ENCODE data around the gene WASF3. TPM values are rescaled to one million over a fixed set of nuclear protein-coding genes. Genes with fewer than 3 reads are reported as not detected.

WASF3 gene
- total and polyA plus RNA-seq, 2 of the 13 experiments (the other 11 are each of a cell fraction or from before 2014, with no cell fraction given) = 10.4 to 17.2 TPM

- no peak for TF ChIP-seq BCLAF1 (IDR thresholded peaks at IDR 0.05)
- no peak for TF ChIP-seq FOXC1 (CRISPR knock-in tag; IDR thresholded peaks at IDR 0.05; ENCODE audit: borderline replicate concordance)
- no peak for TF ChIP-seq ZNF879 (CRISPR knock-in tag; IDR thresholded peaks at IDR 0.05)
- no peak for TF ChIP-seq THAP8 (CRISPR knock-in tag; IDR thresholded peaks at IDR 0.05; ENCODE audit: borderline replicate concordance)
- TF ChIP-seq ZSCAN9 (CRISPR knock-in tag; IDR thresholded peaks at IDR 0.05; ENCODE audit: borderline replicate concordance) = no peak
- TF ChIP-seq HNRNPUL1 (IDR thresholded peaks at IDR 0.05; ENCODE audit: low read depth, low read length) = no peak
- no peak for TF ChIP-seq ZBTB14 (CRISPR knock-in tag; IDR thresholded peaks at IDR 0.05)
- no peak for TF ChIP-seq SCMH1 (CRISPR knock-in tag; IDR thresholded peaks at IDR 0.05; ENCODE audit: borderline replicate concordance)
Observed at GRCh38 chr13:26658448-26659385, 101.2 kb downstream of the WASF3 start (continued).

Data from HepG2 (cell line).